Coronary artery (tissue), 2 donors: ENCODE measurements around the gene KY.

Source experiments
- DNase-seq: peaks from one replicate; pipeline ENCODE4 v3.0.0-alpha.2; 2017; ENCODE audit warnings: low spot score
- H3K27ac ChIP-seq, 2 donors: fragments of 200-600 bp; sonication (generic); one replicate each; pipeline ENCODE4 v1.5.1; 2016 to 2019
- H3K4me3 ChIP-seq: fragments of 200-600 bp; sonication (generic); 2 replicates; pipeline ENCODE4 v1.5.1; 2016; ENCODE audit warnings: mild to moderate bottlenecking, moderate library complexity
- TF ChIP-seq, protein P1 (sequence below): fragments of 200-600 bp; sonication (generic); IDR thresholded peaks from one replicate; pipeline ENCODE4 v1.5.1; 2019; ENCODE audit warnings: antibody characterized with exemption

The KY gene

DNA sequence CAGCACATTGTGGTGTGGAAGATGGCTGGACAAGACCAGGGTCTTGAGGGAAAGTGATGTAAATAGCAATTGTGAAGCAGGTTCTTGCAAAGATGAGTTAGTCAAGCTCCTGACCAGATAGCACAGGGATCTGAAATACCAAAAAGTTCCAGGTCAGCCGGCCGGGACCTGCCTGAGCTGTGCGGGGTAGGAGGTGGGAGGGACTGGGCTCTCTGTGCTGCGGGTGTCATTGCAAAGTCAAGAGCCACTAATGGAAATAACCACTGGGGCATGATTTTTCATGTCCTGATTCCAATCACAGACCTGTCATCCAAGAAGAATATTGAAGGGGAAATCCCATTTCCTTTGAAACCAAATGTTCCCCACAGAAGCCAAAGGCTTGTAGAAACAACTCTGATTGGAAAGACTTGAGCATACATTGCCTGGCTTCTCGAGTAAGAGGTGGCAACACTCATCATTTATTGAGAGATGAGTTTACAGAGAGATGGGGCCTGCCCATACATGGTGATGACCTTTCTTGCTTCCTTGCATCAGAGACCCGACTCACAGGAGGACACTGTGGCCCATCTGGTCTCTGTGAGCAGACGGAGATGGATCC, 44.2 kb upstream of the KY start:
- TF ChIP-seq, protein P1, sequence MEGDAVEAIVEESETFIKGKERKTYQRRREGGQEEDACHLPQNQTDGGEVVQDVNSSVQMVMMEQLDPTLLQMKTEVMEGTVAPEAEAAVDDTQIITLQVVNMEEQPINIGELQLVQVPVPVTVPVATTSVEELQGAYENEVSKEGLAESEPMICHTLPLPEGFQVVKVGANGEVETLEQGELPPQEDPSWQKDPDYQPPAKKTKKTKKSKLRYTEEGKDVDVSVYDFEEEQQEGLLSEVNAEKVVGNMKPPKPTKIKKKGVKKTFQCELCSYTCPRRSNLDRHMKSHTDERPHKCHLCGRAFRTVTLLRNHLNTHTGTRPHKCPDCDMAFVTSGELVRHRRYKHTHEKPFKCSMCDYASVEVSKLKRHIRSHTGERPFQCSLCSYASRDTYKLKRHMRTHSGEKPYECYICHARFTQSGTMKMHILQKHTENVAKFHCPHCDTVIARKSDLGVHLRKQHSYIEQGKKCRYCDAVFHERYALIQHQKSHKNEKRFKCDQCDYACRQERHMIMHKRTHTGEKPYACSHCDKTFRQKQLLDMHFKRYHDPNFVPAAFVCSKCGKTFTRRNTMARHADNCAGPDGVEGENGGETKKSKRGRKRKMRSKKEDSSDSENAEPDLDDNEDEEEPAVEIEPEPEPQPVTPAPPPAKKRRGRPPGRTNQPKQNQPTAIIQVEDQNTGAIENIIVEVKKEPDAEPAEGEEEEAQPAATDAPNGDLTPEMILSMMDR = no peak
- Histone ChIP-seq H3K27ac (no peak overlapping the region), H3K4me3 (no peak overlapping the region)
- no peak for DNase-seq

DNA sequence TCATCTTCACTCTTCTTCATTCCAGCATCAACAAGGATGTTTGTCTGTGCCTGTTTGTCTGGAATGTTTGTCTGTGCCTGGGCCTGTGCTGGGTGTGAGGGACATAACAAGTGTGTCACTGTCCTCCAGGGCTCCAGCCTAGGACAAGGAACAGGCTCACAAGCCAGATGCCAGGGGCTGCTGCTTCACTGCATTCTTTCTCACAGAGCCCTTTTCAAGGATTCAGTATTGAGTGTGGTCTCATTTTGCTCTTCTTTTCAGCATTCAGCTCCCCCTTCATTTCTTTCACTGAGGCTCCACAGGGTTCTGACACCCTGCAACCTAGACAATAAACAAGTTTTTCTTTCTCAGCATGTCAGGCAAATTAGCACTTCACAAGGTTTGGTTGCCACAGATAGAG, 43.6 kb upstream of the KY start:
- no peak overlapping the region for H3K27ac ChIP-seq
- DNase-seq = no peak
- H3K4me3 ChIP-seq = no peak overlapping the region
- TF ChIP-seq, protein P1 = no peak

DNA sequence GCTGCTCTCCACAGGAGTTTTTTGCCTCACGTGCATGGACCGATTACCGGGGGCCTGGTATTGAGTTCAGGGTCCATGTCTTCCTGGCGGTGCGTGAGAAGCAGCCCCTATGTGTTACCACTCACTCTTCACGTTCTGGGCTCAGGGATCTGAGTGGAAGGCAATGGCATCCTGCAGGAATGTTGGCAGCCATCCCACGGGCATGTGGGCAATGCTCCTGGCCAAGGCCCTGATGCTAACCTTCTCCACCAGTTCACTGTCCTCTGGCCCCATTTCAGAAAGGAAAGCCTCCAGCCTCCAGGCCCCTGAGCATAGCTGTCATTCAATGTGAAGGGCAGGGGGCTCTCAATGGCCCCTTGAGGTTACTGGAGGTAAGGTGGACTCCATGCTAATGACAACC, 43.0 kb upstream of the KY start:
- H3K4me3 ChIP-seq = no peak overlapping the region
- no peak for DNase-seq
- H3K27ac ChIP-seq = no peak overlapping the region
- TF ChIP-seq, protein P1 = no peak

DNA sequence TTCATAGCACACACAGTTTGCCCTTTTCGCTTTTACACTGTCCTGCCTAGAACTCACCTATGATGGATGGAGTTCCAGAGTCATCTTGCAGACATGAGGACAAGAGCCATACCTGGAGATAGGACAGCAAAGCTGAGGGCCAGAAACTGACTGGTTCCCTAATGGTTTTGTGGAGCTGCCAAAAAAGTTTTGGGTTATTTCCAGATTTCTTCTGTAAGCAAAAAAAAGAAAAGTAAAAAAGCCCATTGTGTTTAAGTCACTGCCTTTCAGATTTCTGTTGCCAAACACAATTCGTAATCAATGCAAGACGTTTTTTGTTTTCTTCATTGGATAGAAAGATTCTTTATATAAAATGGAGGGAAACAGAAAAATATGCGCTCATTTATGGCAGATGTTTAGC, 42.4 kb upstream of the KY start:
- Histone ChIP-seq H3K27ac (no peak overlapping the region), H3K4me3 (no peak overlapping the region)
- TF ChIP-seq, protein P1 = no peak
- DNase-seq = no peak

DNA sequence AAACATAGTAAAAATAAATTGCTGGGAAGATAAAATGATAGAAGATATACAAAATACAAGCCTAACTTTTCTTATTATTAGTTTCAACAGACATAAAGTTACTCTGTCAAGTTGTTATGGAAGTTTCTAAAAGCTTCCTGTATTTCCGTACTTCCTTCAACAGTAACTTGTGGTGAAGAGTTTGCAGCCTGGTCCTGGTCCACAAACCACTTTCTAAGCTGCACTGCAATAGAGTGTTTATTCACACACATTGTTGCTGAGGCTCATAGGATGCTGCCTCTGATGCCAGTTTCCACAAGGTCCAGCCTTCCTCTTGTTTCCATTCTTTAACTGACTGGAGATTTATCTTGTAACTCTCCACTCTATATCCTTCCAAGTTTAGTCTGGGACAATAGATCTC, 39.4 kb upstream of the KY start:
- Histone ChIP-seq H3K27ac (no peak overlapping the region), H3K4me3 (no peak overlapping the region)
- TF ChIP-seq, protein P1 = no peak
- no peak for DNase-seq

DNA sequence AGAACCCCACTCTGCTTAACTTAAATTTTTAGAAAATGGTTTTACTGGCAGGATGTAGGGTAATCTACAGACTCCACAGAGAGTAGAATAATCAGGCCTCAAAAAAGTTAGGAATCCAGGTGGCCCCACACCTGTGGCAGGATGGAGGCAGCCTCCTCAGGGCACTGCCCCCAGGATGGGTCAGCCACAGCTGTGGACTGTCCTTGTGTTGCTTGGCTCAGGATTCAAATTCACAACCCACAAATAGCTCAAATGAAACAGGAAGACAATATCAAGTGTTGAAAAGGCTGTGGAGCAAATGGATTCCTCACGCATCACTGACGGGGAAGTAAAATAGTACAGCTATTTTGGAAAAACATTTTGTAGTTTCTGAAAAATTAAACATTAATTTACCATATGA, 36.8 kb upstream of the KY start:
- no peak for DNase-seq
- Histone ChIP-seq H3K4me3 (no peak overlapping the region), H3K27ac (no peak overlapping the region)
- TF ChIP-seq, protein P1 = no peak

DNA sequence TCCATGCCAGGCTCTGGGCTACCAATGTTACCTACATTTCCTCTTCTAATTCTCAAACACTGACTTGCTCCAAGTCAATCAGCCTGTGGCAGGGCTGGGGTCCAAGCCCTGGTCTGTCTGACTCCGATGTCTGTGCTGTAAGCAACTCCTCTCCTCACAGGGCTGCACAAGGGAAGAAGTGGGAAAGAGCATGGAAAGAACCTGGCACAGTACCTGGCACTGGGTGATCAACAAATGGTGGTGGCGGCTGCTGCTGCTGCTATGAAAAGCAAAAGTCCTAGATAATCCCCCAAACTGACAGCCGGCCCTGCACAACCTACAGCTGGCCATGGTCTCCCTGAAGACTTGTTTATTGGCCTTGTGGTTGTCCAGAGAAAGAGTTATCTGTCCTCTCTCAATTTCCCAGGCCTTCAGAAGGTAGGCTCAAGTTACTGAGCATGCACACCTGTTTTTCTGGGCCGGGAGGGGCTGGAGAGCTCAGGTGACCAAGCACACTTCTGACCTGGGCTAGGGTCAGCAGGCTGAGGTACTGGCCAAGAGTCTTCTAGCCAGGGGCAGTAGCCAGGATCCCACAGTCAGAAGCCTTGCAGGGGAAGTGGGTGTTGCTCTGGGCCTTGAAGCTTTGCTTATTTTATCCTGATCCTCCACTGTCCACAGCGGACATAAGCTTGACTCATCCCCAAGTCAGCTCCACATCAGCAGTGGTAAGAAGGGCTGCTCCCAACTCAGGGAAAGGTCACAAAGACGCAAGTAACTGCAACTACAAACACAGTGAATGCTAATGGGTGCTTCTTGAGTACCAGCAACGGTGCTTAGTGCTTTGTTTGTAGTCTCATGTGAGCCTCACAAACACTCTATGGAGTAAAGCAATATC, 35.3 kb upstream of the KY start:
- Histone ChIP-seq H3K27ac (no peak overlapping the region), H3K4me3 (no peak overlapping the region)
- no peak for DNase-seq
- TF ChIP-seq, protein P1 = no peak
